SK-N-DZ (cell line): Measurements from ENCODE around the gene PRRT3. TPM values are rescaled to one million over a fixed set of nuclear protein-coding genes. Genes with fewer than 3 reads are reported as not detected.

Experiments
- DNase-seq: peaks from one replicate; pipeline ENCODE4 v3.0.0-alpha.2; 2015; ENCODE audit warnings: low spot score
- polyA plus RNA-seq, 2 experiments: library from polyadenylated mRNA; depleted of rRNA; stranded (reverse); fragments of >200 nt; gene quantifications; 2 replicates each; pipeline ENCODE4 v1.2.3, GENCODE V29; 2014

Gene PRRT3
- 3.3 and 3.7 TPM in 2 replicates for polyA plus RNA-seq (2014; cell fraction: cytosol; rRNA removed)
- polyA plus RNA-seq (2014; cell fraction: nucleus; rRNA removed): 2.7 and 3.1 TPM in 2 replicates

DNA sequence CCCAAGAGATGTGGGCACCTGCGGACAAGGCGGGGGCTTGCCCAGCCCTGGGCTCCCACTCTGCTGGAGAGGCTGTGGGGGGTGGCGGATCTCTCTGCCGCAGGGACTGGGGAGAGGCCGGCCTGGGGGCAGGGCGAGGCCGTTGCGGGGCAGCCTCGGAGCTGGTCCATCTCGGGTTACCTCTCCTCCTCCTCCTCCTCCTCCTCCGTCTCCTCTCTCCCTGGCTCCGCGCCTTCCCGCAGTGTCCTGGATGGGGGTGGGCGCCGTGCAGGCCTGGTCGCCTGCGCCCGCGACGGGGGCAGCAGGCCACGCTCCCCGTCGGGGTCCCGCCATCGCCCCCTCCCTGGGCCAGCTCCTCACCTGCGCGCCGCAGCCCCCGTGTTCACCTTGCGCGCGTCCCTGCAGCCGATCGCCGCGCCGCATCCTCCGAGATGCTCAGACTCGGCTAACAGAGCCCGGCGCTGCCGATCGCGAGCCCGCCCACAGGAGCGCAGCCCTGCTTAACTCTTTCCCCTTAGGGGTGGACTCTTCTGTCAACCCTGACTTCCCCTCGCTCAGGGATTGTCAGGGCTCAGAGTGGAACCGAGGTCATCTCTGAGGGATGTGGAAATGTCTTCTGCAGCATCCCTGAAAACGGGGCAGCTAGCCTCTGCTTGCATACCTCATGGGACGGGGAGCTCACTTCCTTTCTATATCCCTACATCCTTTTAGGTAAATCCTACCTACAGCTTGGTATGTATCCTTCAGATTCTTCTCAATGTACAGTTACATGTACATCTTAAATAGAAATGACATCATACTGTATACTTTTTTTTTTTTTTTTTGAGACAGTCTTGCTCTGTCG, at the start of gene PRRT3:
PRRT3 (minus strand) TSS at position 447 of the 844 bp plus-strand sequence. CDS start 2,293 bp downstream, outside the sequence.
- DNase-seq: peak; percentile 68

DNA sequence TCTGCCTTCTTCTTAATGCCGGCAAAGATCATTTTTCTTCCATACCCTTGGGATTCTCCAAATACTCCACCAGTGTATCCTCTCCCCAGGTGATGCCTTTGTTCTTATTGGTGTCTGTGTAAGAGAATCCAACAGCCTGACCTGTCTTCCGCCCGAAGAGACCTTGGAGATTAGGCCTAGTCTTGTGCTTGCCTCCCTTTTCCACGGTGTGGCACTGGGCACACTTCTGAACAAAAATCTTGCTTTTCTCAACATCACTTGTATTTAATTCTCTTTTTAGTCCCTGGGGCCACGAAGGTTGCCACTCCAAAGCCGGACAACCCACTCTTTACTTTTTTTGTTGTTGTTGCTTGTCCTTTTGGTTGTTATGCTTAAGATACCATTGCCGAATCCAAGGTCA, 48.5 kb upstream of the PRRT3 start:
- DNase-seq: no peak

DNA sequence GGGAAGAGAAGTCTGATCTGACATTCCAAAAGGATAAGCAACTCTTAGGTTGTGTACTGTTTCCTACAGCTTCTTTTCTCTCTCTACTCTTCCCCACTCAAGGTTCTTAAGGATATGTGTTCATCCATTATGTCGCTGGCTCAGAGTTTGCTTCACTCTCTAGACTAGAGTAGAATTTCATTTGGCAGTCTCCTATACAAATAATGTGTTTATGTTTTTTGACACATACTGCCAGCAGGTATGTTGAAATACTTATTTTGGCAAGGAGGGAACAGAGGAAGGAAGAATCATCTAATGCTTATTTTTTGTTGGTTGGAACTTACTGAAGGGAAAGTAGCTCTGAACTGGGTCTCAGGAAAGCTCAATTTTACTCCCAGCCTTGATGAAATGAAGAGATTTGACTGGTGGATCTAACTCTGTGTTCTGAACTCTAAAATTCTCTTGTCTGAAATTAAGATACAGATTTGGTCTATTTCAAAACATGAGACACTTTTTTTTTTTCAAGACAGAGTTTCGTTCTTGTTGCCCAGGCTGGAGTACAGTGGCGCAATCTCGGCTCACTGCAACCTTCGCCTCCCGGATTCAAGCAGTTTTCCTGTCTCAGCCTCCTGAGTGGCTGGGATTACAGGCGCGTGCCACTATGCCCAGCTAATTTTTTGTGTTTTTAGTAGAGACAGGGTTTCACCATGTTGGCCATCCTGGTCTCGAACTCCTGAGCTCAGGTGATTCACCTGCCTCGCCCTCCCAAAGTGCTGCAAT, 42.1 kb upstream of the PRRT3 start:
- DNase-seq: no peak

DNA sequence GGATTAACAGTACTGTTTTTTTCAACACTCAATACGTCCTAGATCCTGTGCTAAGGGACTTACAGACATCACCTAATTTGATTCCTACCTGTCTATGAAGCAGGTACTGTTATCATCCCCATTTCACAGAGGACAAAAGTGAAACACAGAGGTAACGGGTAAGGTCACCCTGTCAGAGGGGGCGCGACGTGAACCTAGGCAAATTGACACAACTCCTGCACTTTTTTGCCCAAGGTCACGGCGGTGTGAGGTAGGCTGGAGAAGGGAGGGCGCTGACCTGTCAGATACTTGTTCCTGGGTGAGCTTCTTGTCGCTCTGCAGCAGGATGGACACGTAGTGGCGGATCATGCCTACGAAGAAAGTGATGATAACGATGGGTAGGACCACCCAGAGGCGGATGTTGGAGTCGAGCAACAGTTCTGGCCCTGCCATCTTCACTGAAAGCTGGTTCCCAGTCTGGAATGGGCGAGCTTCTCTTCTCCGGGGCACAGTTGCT, 34.1 kb upstream of the PRRT3 start:
- no peak for DNase-seq

DNA sequence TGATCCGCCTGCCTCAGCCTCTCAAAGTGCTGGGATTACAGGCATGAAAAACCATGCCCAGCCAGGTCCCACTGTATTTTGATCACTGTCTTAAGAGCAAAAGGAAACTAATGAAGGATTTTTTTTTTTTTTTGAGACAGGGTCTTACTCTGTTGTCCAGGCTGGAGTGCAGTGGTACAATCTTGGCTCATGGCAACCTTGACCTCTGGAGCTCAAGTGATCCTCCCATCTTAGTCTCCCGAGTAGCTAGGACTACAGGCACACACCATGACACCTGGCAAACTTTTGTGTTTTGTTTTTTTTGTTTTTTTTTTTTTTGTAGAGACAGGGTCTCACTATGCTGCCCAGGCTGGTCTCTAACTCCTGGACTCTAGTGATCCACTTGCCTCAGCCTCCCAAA, 28.0 kb upstream of the PRRT3 start:
- no peak for DNase-seq

DNA sequence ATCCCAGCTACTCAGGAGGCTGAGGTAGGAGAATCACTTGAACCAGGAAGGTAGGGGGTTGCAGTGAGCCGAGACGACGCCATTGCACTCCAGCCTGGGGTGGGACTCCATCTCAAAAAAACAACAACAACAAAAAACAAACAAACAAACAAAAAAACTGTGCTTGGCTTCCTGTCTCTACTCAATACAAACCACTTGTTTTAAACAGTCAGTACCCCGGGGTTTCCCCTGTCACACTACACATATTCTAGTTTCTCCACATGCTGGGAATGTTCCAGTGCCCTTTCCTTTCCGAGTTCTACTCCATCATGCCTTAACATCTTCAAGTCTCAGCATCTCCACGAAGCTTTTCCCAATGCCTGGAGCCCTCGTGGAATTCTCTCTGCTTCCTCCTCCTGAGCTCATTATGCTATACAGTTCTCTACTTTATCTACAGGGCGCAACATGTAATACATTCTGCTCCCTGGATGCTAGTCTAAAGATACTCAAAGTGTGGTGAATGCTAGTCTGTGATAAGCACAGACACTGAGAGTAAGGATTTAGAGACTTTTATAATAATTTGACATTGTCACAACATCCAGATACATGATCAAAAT, 26.6 kb upstream of the PRRT3 start:
- DNase-seq: no peak

DNA sequence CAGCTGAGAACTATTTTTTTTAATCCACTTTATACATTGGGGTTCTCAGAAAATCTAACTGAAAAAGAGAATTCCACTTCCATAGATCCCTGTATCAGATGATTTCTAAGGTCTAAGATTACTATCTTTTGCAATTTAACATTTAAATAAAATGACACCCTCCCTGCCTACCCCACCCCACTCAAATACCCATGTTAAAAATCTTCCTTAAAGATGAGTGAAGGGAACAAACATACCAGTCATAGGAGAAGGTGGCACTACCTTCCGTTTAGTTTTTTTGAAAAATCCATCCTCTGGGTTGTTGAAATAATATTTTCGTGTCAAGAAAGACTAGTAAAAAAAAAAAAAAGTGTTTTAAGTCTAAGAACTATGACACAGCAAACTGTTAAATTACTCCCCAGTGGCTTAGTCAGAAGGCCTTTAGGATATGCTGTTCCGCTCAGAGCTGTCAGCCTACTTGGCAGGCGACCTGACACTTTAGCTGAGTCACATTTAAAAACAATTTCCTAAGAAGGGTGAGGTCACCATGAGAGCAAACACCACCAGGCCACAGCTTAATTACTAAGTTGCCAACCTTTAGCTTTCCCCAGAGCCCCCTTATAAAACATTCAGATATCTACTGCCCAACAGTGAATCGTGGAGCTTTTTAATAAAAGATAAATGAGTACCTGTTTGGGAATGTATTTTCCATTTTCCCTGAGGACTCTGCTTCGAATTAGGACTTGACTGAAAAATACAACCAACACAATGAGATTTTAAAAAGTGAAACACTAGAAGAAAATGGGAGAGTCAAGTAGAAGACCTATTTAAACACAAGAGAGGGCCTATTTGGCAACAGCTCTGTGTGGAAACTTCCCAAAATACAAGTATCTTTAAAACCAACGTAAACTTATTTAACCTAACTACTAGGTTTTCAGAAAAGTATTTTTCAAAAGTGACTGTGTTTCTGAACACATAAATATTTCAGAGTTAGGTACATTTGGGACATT, 24.8 kb upstream of the PRRT3 start:
- DNase-seq: no peak

DNA sequence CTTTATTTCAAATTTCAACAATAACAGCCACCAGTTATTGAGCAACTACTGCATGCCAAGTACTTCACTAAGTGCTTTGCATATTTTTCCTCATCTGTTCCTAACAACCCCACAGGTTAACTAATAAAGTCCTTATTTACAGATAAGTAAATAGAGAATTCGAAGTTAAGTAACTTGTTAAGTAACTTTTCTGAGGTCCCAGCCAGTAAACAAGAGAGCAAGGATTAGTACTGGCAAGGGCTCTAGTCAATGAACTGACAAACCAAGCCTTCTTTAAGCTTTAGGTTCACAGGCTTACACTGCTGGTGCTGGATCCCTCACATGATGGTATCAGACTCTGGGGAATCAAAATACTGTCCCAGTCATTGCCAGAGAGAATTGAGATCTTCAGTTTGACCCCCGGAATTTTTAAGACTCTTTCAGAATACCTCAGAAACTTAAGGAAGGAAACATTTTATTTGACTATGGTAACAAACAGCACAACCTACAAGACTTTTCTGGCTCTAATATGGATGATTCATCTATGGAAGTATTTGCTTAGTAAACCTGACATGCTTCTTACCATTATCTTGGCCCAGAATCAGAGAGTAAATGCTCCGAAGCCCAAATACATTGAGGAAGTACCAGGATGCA, 17.9 kb upstream of the PRRT3 start:
- DNase-seq: no peak

DNA sequence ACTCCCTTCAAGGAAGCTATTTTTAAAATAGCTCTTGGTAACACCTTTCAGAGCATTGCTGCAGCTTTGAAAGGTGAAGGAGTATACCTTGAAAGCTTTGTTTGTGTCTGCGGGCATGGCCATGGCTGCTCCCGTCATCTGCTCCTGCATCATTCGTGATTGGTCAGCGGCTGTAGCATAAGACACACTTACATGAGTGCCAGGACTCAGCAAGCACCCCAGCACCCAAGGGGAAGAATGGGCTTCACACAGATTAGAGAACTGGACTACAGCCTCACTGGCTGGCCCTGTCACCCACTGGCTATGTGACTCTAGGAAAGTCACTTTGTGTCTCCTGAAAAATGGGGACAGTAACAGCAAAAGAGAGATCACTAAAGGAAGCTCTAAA, 17.4 kb upstream of the PRRT3 start:
- no peak for DNase-seq

DNA sequence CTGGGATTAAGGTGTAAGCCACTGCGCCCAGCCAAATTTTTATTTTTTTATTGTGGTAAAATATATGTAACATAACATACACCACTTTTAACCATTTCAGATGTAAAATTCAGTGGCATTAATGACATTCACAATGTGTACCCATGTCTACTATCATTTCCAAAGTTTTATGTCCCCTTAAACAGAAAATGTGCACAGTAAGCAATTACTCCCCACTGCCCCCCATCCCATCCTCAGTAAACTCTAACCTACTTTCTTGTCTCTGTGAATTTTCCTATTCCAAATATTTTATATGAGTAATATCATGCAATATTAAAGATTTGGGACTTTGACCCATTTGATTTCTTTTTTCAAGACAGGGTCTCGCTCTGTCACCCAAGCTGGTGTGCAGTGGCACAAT, 14.6 kb upstream of the PRRT3 start:
- DNase-seq: no peak

DNA sequence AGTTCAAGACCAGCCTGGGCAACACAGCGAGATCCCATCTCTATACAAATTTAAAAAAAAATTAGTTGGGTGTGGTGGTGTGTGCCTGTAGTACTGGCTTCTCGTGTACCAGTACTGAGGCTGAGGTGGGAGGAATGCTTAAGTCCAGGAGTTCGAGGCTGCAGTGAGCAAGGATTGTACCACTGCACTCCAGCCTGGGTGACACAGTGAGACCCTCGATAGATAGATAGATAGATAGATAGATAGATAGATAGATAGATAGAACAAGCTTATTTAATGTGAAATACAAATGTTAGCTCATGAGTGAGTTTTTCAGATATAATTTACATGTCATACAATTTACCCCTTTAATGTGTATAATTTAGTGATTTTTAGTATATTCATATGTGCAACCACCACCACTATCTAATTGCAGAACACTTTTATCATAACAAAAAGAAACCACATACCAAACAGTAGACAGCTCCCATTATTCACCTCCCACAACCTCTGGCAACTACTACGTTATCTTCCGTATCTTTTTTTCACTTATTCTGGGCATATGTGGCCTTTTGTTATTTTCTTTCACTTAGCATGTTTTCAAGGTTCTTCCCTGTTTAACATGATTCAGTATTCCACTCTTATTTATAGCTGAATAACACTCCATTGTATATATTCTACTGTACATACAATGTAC, 13.1 kb upstream of the PRRT3 start:
- no peak for DNase-seq

DNA sequence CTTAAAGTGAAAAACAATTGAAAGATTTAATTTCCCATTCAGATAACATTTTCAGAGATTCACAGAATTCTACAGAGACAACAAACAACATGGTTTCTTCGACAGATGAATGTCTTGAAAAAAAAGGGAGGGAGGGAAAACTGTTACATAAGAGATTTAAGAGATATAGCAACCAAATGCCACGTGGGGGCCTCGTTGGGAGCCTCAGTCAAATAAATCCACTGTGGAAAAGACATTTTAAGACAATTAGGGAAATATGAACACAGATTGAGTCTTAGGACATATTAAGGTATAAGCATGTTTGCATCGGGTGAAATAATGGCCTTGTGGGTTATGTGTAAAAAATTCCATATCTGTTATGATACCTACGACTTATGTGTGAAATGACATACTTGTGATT, 5.0 kb upstream of the PRRT3 start:
- no peak for DNase-seq

DNA sequence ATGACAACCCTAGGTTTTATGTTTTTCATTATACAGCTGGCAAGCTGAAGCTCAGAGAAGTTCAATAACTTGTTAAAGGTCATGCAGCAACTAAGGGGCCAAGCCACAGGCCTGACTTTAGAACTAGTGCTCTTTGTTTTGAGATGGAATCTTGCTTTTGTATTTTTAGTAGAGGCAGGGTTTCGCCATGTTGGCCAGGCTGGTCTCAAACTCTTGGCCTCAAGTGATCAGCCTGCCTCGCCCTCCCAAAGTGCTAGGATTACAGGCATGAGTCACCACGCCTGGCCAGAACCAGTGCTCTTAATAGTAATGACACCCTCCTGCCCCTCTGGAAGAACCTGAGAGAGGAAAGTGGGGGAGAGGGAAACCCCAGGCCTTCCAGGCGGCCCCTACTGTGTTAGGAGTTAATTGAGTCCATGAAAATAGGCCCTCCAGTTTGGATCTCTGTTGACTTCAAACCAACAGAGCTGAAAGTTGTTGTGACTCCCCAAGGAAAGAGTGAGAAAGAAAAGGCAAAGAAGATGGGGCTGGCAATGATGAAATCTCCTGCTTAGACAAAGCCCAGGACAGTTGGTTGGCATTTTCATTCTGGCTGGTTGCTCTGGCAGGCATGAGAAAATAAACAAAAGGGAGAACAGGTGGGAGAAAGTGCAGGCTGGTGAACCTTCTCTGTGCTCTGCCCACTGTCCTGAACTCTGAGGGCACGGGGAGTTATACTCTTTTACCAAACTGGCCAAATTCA, 3.6 kb upstream of the PRRT3 start:
- DNase-seq: no peak

DNA sequence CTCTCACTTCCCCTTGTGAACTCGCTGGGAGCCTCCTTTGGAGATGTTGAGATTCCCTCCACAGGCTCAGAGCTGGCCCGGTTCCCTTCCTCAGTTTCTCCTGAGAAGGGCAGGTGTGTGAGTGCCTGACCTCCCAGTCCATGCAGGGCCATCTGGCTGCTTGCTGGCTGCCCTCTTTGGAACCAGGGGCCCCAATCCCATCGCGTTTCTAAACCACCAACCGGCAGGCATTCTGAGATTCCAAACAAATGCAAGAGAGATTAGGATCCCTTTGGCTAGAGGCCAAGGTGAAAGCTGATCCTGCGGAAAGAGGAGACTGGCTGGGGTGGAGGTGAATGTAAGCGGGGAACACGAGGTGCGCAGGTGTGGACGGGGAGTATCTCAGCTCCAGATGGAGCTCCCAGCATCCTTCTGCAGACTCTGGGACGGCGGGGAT, 2.9 kb upstream of the PRRT3 start:
- peak; percentile 80 for DNase-seq

DNA sequence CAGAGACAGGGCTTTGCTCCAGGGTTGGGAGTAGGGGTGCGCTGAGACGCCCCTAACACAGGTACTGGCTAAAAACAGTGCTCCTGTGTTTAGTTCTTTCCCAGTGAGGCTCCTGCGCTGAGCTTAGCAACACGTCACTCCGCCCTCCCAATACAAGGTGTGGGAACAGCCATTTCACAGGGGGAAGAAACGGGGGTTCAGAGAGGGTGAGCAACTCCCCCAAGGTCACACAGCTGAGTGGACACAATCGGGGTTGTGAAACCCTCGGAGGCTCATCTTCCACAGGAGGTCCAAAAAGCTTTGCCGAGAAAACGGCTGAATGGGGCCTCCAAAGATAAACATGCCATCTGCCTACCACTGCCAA, 628 bp downstream of the PRRT3 start:
- no peak for DNase-seq

DNA sequence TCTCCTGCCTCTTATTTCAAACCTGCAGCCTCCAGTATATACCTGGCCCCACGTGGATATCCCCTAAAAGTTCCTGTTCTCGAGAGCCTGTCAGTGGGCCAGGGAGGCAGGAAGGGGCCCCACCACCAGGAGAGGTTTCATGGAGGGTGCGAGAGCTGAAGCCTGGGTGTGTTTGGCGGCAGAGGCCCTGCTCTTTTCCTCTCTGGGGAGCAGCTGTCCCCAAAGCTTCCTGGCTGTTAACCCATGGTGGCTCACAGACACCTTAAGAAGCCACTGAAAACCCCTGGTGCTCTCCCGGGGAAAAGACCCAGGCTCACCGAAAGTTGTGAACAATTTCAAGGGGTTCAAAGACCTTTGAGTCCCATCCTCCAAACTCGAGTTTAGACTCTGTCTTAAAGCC, 1.1 kb downstream of the PRRT3 start:
- no peak for DNase-seq

DNA sequence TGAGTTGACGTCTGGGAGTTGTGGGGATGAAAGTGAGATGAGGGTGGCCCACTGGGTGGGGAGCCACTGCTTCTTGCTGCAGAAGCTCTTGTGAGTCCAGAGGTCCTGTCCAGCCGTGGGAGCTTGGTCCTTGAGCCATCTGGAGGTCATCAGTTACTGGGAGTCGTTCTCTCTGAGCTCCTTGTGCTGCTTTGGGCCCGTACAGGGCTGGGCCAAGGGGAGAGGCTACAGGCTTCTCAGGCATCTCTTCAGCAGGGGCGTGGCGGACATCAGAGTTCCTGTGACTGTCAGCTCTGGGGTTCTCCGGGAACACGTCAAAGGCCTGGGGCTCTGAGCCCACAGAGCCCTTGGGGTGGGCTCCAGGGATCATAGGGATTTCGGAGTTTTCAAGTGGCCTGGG, 2.6 kb downstream of the PRRT3 start:
- no peak for DNase-seq

DNA sequence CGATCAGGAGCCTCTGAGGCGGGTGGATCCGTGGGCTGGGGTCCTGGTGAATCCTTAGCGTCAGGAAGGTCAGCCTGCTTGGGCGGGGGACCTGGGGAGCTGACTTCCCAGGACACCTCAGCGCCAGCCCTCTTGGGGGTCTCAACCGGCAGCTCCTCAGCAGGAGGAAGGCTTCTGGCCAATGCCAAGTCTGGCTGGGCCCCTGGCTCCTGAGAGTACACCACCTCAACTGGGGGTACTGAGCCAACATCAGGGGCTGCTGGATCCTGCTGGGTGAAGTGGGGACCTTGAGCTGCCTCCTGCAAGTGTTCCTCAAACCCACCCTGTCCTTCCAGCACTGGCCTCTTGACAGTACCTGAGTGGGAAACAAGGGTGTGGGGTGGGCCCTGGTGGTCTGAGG, 3.1 kb downstream of the PRRT3 start:
- no peak for DNase-seq

DNA sequence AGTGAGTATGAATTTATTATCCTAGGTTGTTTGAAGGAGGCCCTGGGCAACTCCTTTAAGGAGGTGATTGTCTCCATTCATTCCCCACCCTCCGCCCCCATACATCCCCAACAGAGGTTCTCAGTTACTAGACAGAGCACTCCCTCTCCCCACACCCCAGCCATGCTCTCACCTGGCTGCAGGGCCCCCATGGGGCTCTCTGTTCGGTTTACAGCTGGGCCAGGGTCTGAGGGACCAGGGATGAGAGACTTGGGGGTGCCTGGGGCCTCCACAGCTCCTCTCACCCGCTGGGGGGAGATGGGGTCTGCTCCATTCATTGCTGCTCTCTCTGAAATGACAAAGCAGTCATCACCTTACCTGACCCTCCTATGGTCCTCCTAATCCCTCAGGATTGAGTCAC, 3.6 kb downstream of the PRRT3 start:
- DNase-seq: no peak
